NCI-H226 (cell line): Measurements from ENCODE around the gene BARHL1.

ENCODE experiments used
- DNase-seq: peaks from one replicate; pipeline ENCODE4 v3.0.0-alpha.2; 2015

The BARHL1 gene

GRCh38 chr9:132626285-132626684 lies 43.9 kb downstream of the BARHL1 start:
- DNase-seq = no peak

GRCh38 chr9:132627106-132627505 lies 44.7 kb downstream of the BARHL1 start:
- no peak for DNase-seq

GRCh38 chr9:132627594-132627993 lies 45.2 kb downstream of the BARHL1 start:
- no peak for DNase-seq

DNA sequence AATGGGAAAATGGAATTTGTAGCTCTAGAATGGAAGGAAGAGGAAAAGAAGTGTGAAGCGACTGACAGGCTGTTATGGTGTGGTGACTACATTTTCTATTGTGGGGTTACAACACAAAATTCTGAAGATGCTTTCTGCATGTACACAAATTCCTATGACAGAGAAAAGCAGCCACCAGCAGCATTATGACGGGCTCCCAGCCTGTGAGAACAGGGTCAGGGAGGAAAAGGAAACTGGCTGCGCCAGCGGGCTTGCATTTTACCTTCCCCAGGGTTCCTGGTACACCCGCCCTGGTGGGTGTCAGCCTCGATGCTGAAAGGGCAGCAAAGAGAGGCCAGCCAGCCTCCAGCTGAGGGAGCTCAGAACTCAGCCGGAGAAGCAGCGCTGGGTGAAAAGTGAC lies 46.3 kb downstream of the BARHL1 start:
- DNase-seq = no peak

DNA sequence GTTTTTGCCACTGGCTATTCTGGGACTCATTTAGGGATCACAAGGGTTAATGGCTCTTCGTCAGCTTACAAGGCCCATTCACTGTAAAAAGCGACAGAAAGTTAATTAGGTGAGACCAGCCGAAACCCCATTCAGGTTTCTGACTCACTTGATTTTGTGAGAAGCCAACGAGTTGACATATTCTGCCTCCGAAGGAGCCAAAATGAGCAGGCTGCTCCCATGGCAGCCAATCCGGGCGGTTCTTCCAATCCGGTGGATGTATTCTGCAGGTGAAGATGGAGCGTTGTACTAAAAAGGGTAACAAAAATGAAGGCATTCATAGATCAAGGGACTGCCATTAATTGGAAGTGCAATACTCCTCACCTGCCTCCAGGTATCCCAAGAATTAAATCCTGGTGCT lies 47.7 kb downstream of the BARHL1 start:
- no peak for DNase-seq

DNA sequence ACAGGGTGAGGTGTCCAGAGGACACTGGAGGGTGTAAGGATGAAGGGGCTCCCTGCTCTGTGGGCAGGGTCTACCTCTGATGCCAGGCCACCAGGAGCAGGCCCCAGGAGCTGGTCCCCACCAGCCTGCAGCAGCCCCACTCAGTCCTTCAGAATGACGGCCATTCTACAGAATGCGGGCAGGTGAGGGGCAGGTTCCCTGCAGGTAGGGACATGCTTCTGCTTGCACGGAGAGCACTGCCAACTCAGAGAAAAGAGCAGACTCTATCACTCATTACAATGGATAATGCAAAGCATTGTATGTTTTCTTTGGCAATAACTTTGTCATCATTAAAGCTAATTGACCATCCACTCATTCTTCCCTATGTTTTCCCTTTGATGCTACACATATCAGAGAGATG lies 48.4 kb downstream of the BARHL1 start:
- no peak for DNase-seq

GRCh38 chr9:132631280-132631679 lies 48.9 kb downstream of the BARHL1 start:
- DNase-seq = no peak

GRCh38 chr9:132631685-132632084 lies 49.3 kb downstream of the BARHL1 start:
- DNase-seq = no peak

GRCh38 chr9:132632413-132633129 lies 50.2 kb downstream of the BARHL1 start:
- no peak for DNase-seq

GRCh38 chr9:132634327-132634726 lies 51.9 kb downstream of the BARHL1 start:
- no peak for DNase-seq

DNA sequence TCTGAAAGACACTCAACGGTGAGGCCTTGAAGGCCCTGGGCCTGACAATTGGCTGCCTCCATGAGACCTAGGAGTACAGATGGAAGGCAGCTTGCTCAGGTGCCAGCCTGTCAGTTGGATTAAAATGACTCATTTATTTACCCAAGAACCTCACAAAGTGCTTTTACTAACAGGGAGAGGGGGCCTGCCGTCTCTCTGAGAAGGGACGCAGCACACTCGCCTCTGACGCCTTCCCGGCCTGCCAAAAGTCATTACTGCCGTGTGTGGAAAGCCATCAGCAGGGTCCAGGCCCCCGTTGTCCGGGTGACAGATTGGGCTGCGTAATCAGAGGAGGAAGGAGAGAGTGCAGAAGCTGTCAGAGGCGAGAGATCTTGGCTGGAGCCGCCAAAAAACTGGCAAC lies 54.9 kb downstream of the BARHL1 start:
- no peak for DNase-seq

DNA sequence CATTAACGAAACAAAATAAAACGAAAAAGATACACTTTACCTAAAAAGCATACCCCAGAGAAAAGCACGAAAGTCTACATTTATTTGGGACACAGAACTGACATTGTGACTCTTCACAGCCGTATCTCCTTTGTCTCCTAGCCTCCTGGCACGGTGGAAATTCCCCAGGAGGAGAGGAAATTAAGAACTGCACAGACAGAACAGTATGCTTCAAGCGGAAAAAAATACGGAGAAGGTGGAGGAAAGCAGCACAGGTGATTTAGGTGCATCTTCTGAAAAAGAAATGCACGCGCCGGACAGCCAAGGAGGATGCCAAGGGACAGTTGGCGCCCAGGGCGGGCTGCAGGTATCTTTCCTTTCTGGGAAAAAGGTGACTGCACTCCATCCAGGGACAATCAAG lies 55.4 kb downstream of the BARHL1 start:
- no peak for DNase-seq

- DNase-seq = no peak
Measured at GRCh38 chr9:132638240-132638639, 55.8 kb downstream of the BARHL1 start.

DNA sequence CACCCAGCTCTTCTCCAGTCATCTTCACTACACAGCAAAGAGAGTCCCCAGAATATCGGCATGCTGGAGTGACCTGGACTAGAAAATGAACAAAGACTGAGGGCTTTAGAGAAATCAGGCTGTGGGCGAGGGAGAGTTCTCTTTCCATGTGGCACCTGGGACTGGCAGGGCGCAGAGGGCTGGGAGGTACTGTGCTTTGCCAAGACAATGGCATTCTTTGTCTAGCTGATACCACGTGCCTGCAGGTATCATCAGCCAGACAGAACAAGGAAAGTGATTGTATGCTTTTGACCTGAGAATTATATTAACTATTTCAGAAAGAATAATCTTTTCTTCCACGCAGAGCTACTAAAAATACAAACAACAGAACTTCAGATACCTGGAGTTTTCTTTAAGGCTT lies 56.9 kb downstream of the BARHL1 start:
- DNase-seq = no peak
